WTC11 (cell line): Measurements from ENCODE around the gene WDR31. TPM values are rescaled to one million over a fixed set of nuclear protein-coding genes. Genes with fewer than 3 reads are reported as not detected.

Experiments
- ATAC-seq: fragments of 200-7000 bp; cut with Tn5 transposase; 2 replicates; pipeline ENCODE4 v1.10.0; 2021; ENCODE audit warnings: mild to moderate bottlenecking, moderate library complexity
- CTCF ChIA-PET: fragments of 300-600 bp; sonication (Branson Sonifier 250); formaldehyde crosslinking; loops from one replicate; lab custom pipeline; 2021; ENCODE audit warnings: antibody characterized with exemption; lab: Charles Lee
- POLR2A ChIA-PET: fragments of 350-600 bp; sonication (Branson Sonifier 250); formaldehyde crosslinking; loops from one replicate; lab custom pipeline; 2021; ENCODE audit warnings: antibody characterized with exemption; lab: Charles Lee
- DNase-seq: peaks from one replicate; pipeline ENCODE4 v3.0.0; 2021; ENCODE audit warnings: low spot score
- H3K27ac Mint-ChIP-seq: 2 replicates; pipeline ENCODE4 v1.8.0; 2021; ENCODE audit warnings: mixed read lengths
- H3K27me3 Mint-ChIP-seq: 2 replicates; pipeline ENCODE4 v1.8.0; 2021; ENCODE audit warnings: low read depth, mild to moderate bottlenecking, moderate library complexity, mixed read lengths
- H3K36me3 Mint-ChIP-seq: 2 replicates; pipeline ENCODE4 v1.8.0; 2021; ENCODE audit warnings: mixed read lengths
- H3K4me1 Mint-ChIP-seq: 2 replicates; pipeline ENCODE4 v1.8.0; 2022; ENCODE audit warnings: mixed read lengths
- H3K4me3 Mint-ChIP-seq: 2 replicates; pipeline ENCODE4 v1.8.0; 2021; ENCODE audit warnings: mild to moderate bottlenecking, moderate library complexity, mixed read lengths
- H3K9me3 Mint-ChIP-seq: 2 replicates; pipeline ENCODE4 v1.8.0; 2021; ENCODE audit warnings: mixed read lengths
- EMX1 ChIP-seq: fragments of 250-450 bp; sonication (Bioruptor Pico); IDR thresholded peaks from 2 replicates; pipeline ENCODE4 v1.8.0; 2021; ENCODE audit warnings: mild to moderate bottlenecking
- FOXP1 ChIP-seq: sonication (generic); formaldehyde crosslinking; IDR thresholded peaks from 2 replicates; pipeline ENCODE4 v1.8.0; 2022; ENCODE audit warnings: missing genetic modification reagents, mild to moderate bottlenecking, moderate library complexity, borderline replicate concordance
- GRHL2 ChIP-seq: fragments of 250-450 bp; sonication (Bioruptor Pico); IDR thresholded peaks from 2 replicates; pipeline ENCODE4 v1.8.0; 2022; ENCODE audit warnings: mild to moderate bottlenecking, moderate library complexity; ENCODE audit not compliant: insufficient replicate concordance, severe bottlenecking
- HMGA2 ChIP-seq: fragments of 250-450 bp; sonication (Bioruptor Pico); IDR thresholded peaks from 2 replicates; pipeline ENCODE4 v1.4.0; 2021; ENCODE audit warnings: mild to moderate bottlenecking, moderate library complexity
- IRF2 ChIP-seq: sonication (generic); formaldehyde crosslinking; IDR thresholded peaks from 2 replicates; pipeline ENCODE4 v1.8.0; 2022; ENCODE audit warnings: low read depth, missing genetic modification reagents, borderline replicate concordance
- RORB ChIP-seq: fragments of 250-450 bp; sonication (Bioruptor Pico); IDR thresholded peaks from 2 replicates; pipeline ENCODE4 v1.9.0; 2021; ENCODE audit warnings: mild to moderate bottlenecking
- SP1 ChIP-seq: sonication (generic); formaldehyde crosslinking; conservative IDR thresholded peaks from 2 replicates; pipeline ENCODE4 v1.8.1; 2022; ENCODE audit warnings: missing genetic modification reagents
- ZNF138 ChIP-seq: sonication (generic); formaldehyde crosslinking; conservative IDR thresholded peaks from 2 replicates; pipeline ENCODE4 v1.8.1; 2022; ENCODE audit warnings: mild to moderate bottlenecking, moderate library complexity, missing genetic modification reagents
- ZNF232 ChIP-seq: sonication (generic); formaldehyde crosslinking; IDR thresholded peaks from 2 replicates; pipeline ENCODE4 v1.8.0; 2022; ENCODE audit warnings: mild to moderate bottlenecking, missing genetic modification reagents
- ZNF263 ChIP-seq: sonication (generic); formaldehyde crosslinking; IDR thresholded peaks from 2 replicates; pipeline ENCODE4 v1.8.1; 2022; ENCODE audit warnings: low read depth, mild to moderate bottlenecking, moderate library complexity, missing genetic modification reagents
- ZNF317 ChIP-seq: sonication (generic); formaldehyde crosslinking; IDR thresholded peaks from 2 replicates; pipeline ENCODE4 v1.8.1; 2023; ENCODE audit warnings: low read depth, mild to moderate bottlenecking, moderate library complexity, missing genetic modification reagents, borderline replicate concordance
- total RNA-seq: library from RNA; stranded (reverse); gene quantifications from 3 replicates; pipeline ENCODE4 v1.2.3, GENCODE V29; 2021
- TF ChIP-seq, protein P1 (sequence below): sonication (generic); formaldehyde crosslinking; IDR thresholded peaks from 2 replicates; pipeline ENCODE4 v1.8.0; 2023; ENCODE audit warnings: missing genetic modification reagents, mild to moderate bottlenecking, borderline replicate concordance
- TF ChIP-seq, protein P2 (sequence below): fragments of 250-450 bp; sonication (Bioruptor Pico); IDR thresholded peaks from 2 replicates; pipeline ENCODE4 v1.8.0; 2021; ENCODE audit warnings: mild to moderate bottlenecking
- TF ChIP-seq, protein P3 (sequence below): sonication (generic); formaldehyde crosslinking; IDR thresholded peaks from 2 replicates; pipeline ENCODE4 v1.8.1; 2023; ENCODE audit warnings: mild to moderate bottlenecking, moderate library complexity, missing genetic modification reagents

The WDR31 gene
- total RNA-seq, 1 experiment from 2014 or later: 0.37 TPM

DNA sequence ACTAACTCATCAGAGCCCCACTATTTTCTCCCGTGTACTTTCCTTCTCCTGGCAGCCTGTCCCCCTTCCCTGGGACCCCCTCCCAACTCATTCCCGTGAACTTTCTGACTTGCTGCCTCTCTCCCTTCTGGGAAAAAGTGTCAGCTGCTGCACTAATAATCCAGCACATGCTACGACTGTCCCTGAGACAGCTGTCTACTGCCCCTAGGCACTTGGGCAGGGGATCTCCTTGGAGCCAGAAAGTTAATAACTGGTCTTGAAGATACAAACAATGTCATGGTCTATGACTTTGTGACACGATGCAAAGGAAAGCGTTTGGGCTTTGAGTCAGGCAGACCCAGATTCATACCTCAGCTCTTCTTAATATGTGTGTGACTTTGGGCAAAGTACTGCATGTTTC lies 26.8 kb downstream of the WDR31 start (continued):
- TF ChIP-seq, protein P1, sequence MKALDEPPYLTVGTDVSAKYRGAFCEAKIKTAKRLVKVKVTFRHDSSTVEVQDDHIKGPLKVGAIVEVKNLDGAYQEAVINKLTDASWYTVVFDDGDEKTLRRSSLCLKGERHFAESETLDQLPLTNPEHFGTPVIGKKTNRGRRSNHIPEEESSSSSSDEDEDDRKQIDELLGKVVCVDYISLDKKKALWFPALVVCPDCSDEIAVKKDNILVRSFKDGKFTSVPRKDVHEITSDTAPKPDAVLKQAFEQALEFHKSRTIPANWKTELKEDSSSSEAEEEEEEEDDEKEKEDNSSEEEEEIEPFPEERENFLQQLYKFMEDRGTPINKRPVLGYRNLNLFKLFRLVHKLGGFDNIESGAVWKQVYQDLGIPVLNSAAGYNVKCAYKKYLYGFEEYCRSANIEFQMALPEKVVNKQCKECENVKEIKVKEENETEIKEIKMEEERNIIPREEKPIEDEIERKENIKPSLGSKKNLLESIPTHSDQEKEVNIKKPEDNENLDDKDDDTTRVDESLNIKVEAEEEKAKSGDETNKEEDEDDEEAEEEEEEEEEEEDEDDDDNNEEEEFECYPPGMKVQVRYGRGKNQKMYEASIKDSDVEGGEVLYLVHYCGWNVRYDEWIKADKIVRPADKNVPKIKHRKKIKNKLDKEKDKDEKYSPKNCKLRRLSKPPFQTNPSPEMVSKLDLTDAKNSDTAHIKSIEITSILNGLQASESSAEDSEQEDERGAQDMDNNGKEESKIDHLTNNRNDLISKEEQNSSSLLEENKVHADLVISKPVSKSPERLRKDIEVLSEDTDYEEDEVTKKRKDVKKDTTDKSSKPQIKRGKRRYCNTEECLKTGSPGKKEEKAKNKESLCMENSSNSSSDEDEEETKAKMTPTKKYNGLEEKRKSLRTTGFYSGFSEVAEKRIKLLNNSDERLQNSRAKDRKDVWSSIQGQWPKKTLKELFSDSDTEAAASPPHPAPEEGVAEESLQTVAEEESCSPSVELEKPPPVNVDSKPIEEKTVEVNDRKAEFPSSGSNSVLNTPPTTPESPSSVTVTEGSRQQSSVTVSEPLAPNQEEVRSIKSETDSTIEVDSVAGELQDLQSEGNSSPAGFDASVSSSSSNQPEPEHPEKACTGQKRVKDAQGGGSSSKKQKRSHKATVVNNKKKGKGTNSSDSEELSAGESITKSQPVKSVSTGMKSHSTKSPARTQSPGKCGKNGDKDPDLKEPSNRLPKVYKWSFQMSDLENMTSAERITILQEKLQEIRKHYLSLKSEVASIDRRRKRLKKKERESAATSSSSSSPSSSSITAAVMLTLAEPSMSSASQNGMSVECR (CRISPR knock-in tag): no peak
- no peak for TF ChIP-seq RORB (CRISPR knock-in tag)
- no peak for TF ChIP-seq IRF2 (CRISPR knock-in tag)
- TF ChIP-seq, protein P2, sequence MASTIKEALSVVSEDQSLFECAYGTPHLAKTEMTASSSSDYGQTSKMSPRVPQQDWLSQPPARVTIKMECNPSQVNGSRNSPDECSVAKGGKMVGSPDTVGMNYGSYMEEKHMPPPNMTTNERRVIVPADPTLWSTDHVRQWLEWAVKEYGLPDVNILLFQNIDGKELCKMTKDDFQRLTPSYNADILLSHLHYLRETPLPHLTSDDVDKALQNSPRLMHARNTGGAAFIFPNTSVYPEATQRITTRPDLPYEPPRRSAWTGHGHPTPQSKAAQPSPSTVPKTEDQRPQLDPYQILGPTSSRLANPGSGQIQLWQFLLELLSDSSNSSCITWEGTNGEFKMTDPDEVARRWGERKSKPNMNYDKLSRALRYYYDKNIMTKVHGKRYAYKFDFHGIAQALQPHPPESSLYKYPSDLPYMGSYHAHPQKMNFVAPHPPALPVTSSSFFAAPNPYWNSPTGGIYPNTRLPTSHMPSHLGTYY (CRISPR knock-in tag): no peak
- no peak for TF ChIP-seq ZNF317

DNA sequence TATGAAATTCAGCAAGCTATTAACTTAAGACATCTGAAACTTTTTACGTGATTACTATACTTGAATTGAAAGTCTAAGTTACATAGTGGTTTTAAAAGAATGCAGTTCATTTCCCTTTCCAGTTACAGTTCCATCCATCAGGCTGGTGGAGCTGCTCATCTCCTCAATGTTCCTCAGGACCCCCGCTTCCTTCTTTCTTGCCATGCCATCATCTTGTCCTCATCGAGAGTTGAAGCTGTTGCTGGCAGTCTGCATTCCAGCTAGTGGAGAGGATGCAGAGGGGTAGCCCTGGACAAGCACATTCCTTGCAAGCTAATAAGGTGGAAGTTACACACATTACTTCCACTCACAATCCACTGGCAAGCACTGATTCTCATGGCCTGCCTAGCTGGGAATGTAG lies 28.1 kb downstream of the WDR31 start:
- Mint-ChIP-seq H3K9me3 (no peaks in the 10 kb centered on the region), H3K4me3 (no peak overlapping the region), H3K4me1 (0 out of 2 replicates have a peak, but pooled peaks cover 3% of the 10 kb centered on the region), H3K36me3 (no peaks in the 10 kb centered on the region), H3K27ac (no peak overlapping the region), H3K27me3 (no peaks in the 10 kb centered on the region)
- TF ChIP-seq FOXP1: no peak
- no peak for TF ChIP-seq SP1 (CRISPR knock-in tag)
- ChIA-PET CTCF (interaction anchor here (1.1 to 1.4 kb wide), 2 partner anchors 28 to 37 kb away, joined by 3 read pairs; partner anchors contain the start of genes CDC26 and WDR31), POLR2A (no interaction called here)
- ATAC-seq (no peak), DNase-seq (no peak)

DNA sequence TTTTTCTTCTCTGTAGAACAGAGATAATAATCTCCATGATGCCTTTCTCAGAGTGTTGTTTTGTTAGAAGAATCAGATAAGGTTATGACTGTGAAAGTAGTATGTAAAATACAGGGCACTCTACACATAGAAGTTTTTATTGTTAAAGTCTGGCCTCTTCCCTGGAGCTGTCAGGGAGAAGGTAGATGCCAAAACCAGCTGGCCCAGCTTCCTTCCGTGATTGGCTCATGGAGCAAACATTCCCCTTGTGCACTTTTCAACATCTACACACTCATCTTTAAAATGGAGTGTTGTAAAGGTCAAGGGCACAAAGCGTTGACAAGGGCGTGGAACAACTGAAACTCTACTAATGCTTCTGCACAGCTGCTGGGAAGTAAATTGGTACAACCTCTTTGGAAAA lies 29.5 kb downstream of the WDR31 start:
- ChIA-PET CTCF (interaction anchor here (0.8 to 1.3 kb wide), 4 partner anchors 14 to 348 kb away, joined by 3 to 4 read pairs (median 3); partner anchors contain the start of gene ALAD), POLR2A (no interaction called here)
- Mint-ChIP-seq H3K4me1 (0 out of 2 replicates have a peak, but pooled peaks cover 3% of the 10 kb centered on the region), H3K9me3 (no peaks in the 10 kb centered on the region), H3K4me3 (no peak overlapping the region), H3K36me3 (no peaks in the 10 kb centered on the region), H3K27ac (no peak overlapping the region), H3K27me3 (no peaks in the 10 kb centered on the region)
- TF ChIP-seq ZNF232 (no peak), GRHL2 (CRISPR knock-in tag) (no peak), HMGA2 (CRISPR knock-in tag) (no peak), EMX1 (CRISPR knock-in tag) (no peak), ZNF138 (no peak), ZNF263 (CRISPR knock-in tag) (no peak)
- TF ChIP-seq, protein P3, sequence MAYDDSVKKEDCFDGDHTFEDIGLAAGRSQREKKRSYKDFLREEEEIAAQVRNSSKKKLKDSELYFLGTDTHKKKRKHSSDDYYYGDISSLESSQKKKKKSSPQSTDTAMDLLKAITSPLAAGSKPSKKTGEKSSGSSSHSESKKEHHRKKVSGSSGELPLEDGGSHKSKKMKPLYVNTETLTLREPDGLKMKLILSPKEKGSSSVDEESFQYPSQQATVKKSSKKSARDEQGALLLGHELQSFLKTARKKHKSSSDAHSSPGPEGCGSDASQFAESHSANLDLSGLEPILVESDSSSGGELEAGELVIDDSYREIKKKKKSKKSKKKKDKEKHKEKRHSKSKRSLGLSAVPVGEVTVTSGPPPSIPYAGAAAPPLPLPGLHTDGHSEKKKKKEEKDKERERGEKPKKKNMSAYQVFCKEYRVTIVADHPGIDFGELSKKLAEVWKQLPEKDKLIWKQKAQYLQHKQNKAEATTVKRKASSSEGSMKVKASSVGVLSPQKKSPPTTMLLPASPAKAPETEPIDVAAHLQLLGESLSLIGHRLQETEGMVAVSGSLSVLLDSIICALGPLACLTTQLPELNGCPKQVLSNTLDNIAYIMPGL (CRISPR knock-in tag): no peak
- ATAC-seq (no peak), DNase-seq (no peak)
